ENCODE measurements around the gene CCDC88C.

The CCDC88C gene

GRCh38 chr14:91300283-91300895 lies 117.2 kb downstream of the CCDC88C start:
- TF ChIP-seq CTCF (IDR thresholded peaks at IDR 0.05; ENCODE audit: borderline replicate concordance, control extremely low read depth, extremely low read depth, insufficient read depth, missing control alignments) = no peak
- no peak for DNase-seq (ENCODE audit: low spot score)
- in situ Hi-C loops (cut with MboI; ENCODE audit: low sequenced_read_pairs, unreplicated experiment) = no loop called here

- no peak for TF ChIP-seq CTCF (IDR thresholded peaks at IDR 0.05; ENCODE audit: borderline replicate concordance, control extremely low read depth, extremely low read depth, insufficient read depth, missing control alignments)
- in situ Hi-C loops (cut with MboI; ENCODE audit: low sequenced_read_pairs, unreplicated experiment) = no loop called here
- no peak for DNase-seq (ENCODE audit: low spot score)
These were observed 118.2 kb downstream of the CCDC88C start for GRCh38 chr14:91299121-91300115.

GRCh38 chr14:91298576-91298975 lies 119.0 kb downstream of the CCDC88C start:
- no peak for DNase-seq (ENCODE audit: low spot score)
- no peak for TF ChIP-seq CTCF (IDR thresholded peaks at IDR 0.05; ENCODE audit: borderline replicate concordance, control extremely low read depth, extremely low read depth, insufficient read depth, missing control alignments)
- in situ Hi-C loops (cut with MboI; ENCODE audit: low sequenced_read_pairs, unreplicated experiment) = no loop called here

GRCh38 chr14:91297081-91297711 lies 120.4 kb downstream of the CCDC88C start:
- DNase-seq (ENCODE audit: low spot score) = no peak
- in situ Hi-C loops (cut with MboI; ENCODE audit: low sequenced_read_pairs, unreplicated experiment) = no loop called here
- no peak for TF ChIP-seq CTCF (IDR thresholded peaks at IDR 0.05; ENCODE audit: borderline replicate concordance, control extremely low read depth, extremely low read depth, insufficient read depth, missing control alignments)

- DNase-seq (ENCODE audit: low spot score) = no peak
- no peak for TF ChIP-seq CTCF (IDR thresholded peaks at IDR 0.05; ENCODE audit: borderline replicate concordance, control extremely low read depth, extremely low read depth, insufficient read depth, missing control alignments)
- in situ Hi-C loops (cut with MboI; ENCODE audit: low sequenced_read_pairs, unreplicated experiment) = no loop called here
These were observed 121.5 kb downstream of the CCDC88C start for GRCh38 chr14:91295851-91296796.

All from GM13976 (cell line).